ENCODE data around the gene GAN. TPM values are rescaled to one million over a fixed set of nuclear protein-coding genes. Genes with fewer than 3 reads are reported as not detected.

The GAN gene
- total and polyA plus RNA-seq, 2 of the 4 experiments (the other 2 are of a cell fraction): 1.1 to 5.7 TPM

DNA sequence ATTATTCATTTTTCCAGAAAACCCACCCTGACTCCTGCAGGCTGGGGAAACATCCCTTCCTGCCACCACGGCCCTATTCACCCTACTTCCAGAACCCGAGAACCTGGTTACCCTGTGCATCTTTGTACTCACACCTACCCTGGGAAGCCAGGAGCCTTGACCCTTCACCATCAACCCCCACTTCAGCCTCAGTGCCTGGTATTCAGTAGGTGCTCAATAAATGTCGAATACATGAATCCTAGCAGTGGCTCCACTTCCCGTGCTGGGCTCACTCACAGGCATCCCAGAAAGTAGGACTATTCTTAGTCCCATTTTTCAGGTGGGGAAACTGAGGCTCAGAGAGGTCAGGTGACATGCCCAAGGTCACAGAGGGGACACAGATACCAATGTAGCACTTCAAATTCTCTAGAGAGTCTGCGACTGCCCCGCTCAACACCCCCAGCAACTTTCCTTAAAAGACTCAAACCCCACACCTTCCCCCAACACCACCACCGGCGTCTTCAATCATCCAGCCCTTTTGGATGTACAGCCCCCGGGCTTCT lies 93.7 kb downstream of the GAN start:
- H3K14ac ChIP-seq (replicated peaks; ENCODE audit: low read depth, low read length): no peak overlapping the region
- no peak overlapping the region for H3K9ac ChIP-seq (ENCODE audit: low read depth, low read length)
- H3K18ac ChIP-seq (ENCODE audit: low read depth, low read length): no peak overlapping the region
- peaks cover 5% of the 10 kb centered on the region for H3K27me3 ChIP-seq (ENCODE audit: control insufficient read depth, insufficient read depth, low read length)
- no peak overlapping the region for H4K5ac ChIP-seq (ENCODE audit: low read depth, low read length)
- ChIA-PET CTCF (no interaction called here), POLR2A (ENCODE audit: unreplicated experiment) (no interaction called here)
- no peak overlapping the region for H2AFZ ChIP-seq (replicated peaks; ENCODE audit: low read length, poor library complexity)
- no peak overlapping the region for H3K4ac ChIP-seq (ENCODE audit: low read depth, low read length)
- H3K27ac ChIP-seq (ENCODE audit: insufficient read depth, low read length): no peak overlapping the region
- WGBS, 2 experiments (ENCODE audit: extremely low coverage in 2 of 2, insufficient read length in 1 of 2): 90% methylated on average over 5 of the region's 9 CpGs; no CpG with 5 or more reads in 1 of the 2 experiments
- H3K9me1 ChIP-seq (ENCODE audit: insufficient read depth, low read length): peaks cover 3% of the 10 kb centered on the region
- no peak overlapping the region for H3K4me2 ChIP-seq (ENCODE audit: low read depth, low read length)
- no peak overlapping the region for H2BK120ac ChIP-seq (ENCODE audit: low read depth, low read length)
- H3K23ac ChIP-seq (ENCODE audit: low read depth, low read length): no peak overlapping the region
- H2AK5ac ChIP-seq (ENCODE audit: low read depth, low read length): peak overlapping the region; percentile 18; the same call in 1 of the 2 replicates
- 0 out of 2 replicates have a peak, but pooled peaks cover 4% of the 10 kb centered on the region for H4K20me1 ChIP-seq (ENCODE audit: insufficient read depth, low read length)
- DNase-seq: no peak
- no peaks in the 10 kb centered on the region for H3K36me3 ChIP-seq (ENCODE audit: control insufficient read depth, insufficient read depth, low read length)
- H2AK9ac ChIP-seq (replicated peaks; ENCODE audit: low read depth, low read length, poor library complexity): no peak overlapping the region
- no peak overlapping the region for H2BK15ac ChIP-seq (ENCODE audit: low read depth, low read length)
- H4K91ac ChIP-seq (ENCODE audit: insufficient read depth, low read depth, low read length): no peak overlapping the region
- no peak overlapping the region for H2BK20ac ChIP-seq (ENCODE audit: low read depth, low read length)
- H2BK5ac ChIP-seq (ENCODE audit: low read depth, low read length, poor library complexity, severe bottlenecking): no peak overlapping the region
- BruUV-seq (replicated peaks): no TSS peak
- intact Hi-C loops (cut with micrococcal nuclease) (loop anchor here (10.0 kb wide), 1 partner anchor 176 kb away; no protein-coding TSS in a partner anchor), in situ Hi-C loops (cut with MboI; ENCODE audit: low sequenced_read_pairs) (no loop called here), dilution Hi-C loops (cut with HindIII; ENCODE audit: low sequenced_read_pairs, unreplicated experiment) (no loop called here)
- TF ChIP-seq MAFK (IDR thresholded peaks at IDR 0.05; ENCODE audit: low read depth, low read length) (no peak), RCOR1 (IDR thresholded peaks at IDR 0.05; ENCODE audit: insufficient replicate concordance, low read length) (no peak), RFX5 (IDR thresholded peaks at IDR 0.05; ENCODE audit: low read depth, low read length) (no peak), MAZ (IDR thresholded peaks at IDR 0.05; ENCODE audit: borderline replicate concordance, low read depth, low read length) (no peak), MXI1 (IDR thresholded peaks at IDR 0.05; ENCODE audit: borderline replicate concordance, low read depth, low read length) (no peak), NFE2L2 (IDR thresholded peaks at IDR 0.05; ENCODE audit: low read depth, low read length) (no peak), POLR2A (IDR thresholded peaks at IDR 0.05; ENCODE audit: low read depth, low read length) (no peak), CHD1 (IDR thresholded peaks at IDR 0.05; ENCODE audit: low read depth, low read length) (no peak), BHLHE40 (IDR thresholded peaks at IDR 0.05; ENCODE audit: low read depth, low read length) (no peak), CEBPB (IDR thresholded peaks at IDR 0.05; ENCODE audit: low read depth, low read length) (no peak)
- TF ChIP-seq, protein P1, sequence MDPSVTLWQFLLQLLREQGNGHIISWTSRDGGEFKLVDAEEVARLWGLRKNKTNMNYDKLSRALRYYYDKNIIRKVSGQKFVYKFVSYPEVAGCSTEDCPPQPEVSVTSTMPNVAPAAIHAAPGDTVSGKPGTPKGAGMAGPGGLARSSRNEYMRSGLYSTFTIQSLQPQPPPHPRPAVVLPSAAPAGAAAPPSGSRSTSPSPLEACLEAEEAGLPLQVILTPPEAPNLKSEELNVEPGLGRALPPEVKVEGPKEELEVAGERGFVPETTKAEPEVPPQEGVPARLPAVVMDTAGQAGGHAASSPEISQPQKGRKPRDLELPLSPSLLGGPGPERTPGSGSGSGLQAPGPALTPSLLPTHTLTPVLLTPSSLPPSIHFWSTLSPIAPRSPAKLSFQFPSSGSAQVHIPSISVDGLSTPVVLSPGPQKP (IDR thresholded peaks at IDR 0.05; ENCODE audit: borderline replicate concordance, low read depth, low read length): no peak
- TF ChIP-seq, protein P2, sequence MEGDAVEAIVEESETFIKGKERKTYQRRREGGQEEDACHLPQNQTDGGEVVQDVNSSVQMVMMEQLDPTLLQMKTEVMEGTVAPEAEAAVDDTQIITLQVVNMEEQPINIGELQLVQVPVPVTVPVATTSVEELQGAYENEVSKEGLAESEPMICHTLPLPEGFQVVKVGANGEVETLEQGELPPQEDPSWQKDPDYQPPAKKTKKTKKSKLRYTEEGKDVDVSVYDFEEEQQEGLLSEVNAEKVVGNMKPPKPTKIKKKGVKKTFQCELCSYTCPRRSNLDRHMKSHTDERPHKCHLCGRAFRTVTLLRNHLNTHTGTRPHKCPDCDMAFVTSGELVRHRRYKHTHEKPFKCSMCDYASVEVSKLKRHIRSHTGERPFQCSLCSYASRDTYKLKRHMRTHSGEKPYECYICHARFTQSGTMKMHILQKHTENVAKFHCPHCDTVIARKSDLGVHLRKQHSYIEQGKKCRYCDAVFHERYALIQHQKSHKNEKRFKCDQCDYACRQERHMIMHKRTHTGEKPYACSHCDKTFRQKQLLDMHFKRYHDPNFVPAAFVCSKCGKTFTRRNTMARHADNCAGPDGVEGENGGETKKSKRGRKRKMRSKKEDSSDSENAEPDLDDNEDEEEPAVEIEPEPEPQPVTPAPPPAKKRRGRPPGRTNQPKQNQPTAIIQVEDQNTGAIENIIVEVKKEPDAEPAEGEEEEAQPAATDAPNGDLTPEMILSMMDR (conservative IDR thresholded peaks at IDR 0.05; ENCODE audit: low read depth, low read length): no peak
- TF ChIP-seq, protein P3, sequence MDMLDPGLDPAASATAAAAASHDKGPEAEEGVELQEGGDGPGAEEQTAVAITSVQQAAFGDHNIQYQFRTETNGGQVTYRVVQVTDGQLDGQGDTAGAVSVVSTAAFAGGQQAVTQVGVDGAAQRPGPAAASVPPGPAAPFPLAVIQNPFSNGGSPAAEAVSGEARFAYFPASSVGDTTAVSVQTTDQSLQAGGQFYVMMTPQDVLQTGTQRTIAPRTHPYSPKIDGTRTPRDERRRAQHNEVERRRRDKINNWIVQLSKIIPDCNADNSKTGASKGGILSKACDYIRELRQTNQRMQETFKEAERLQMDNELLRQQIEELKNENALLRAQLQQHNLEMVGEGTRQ (IDR thresholded peaks at IDR 0.05; ENCODE audit: low read depth, low read length): no peak
- H4K8ac ChIP-seq (ENCODE audit: low read depth in 2 of 2, low read length in 2 of 2): no peak overlapping the region
- no peak for ATAC-seq (ENCODE audit: low read depth)
- H3K4me1 ChIP-seq (ENCODE audit: control insufficient read depth, insufficient read depth, low read length): peaks cover 5% of the 10 kb centered on the region
- no peak overlapping the region for H3K4me3 ChIP-seq (ENCODE audit: insufficient read depth, low read depth, low read length)
- H3K56ac ChIP-seq (ENCODE audit: extremely low read depth, insufficient read depth, low read length): no peak overlapping the region
- no peaks in the 10 kb centered on the region for H3K9me3 ChIP-seq (ENCODE audit: control insufficient read depth, insufficient read depth, low read length)
- H3K79me1 ChIP-seq (ENCODE audit: low read depth in 1 of 2, low read length in 2 of 2): no peaks in the 10 kb centered on the region

Measured in IMR-90 (cell line).